Stomach (tissue), 4 donors: Measurements from ENCODE around the gene ROGDI.

Experiments
- CTCF ChIP-seq, 7 experiments: fragments of 450-650 bp in 4 of 7; fragments of 200-600 bp in 3 of 7; sonication (generic) in 3 of 7; IDR thresholded peaks; one replicate each; pipeline ENCODE4 v1.5.1; 2016 to 2019; ENCODE audit warnings: antibody characterized with exemption in 7 of 7, control low read depth in 2 of 7, mild to moderate bottlenecking in 1 of 7
- POLR2A ChIP-seq, 4 donors: fragments of 450-650 bp; IDR thresholded peaks; one replicate each; pipeline ENCODE4 v1.6.1; 2016; ENCODE audit warnings: antibody characterized with exemption in 4 of 4, control low read depth in 2 of 4, mild to moderate bottlenecking in 1 of 4, moderate library complexity in 1 of 4
- POLR2AphosphoS5 ChIP-seq, 3 donors: sonication (generic); formaldehyde crosslinking; IDR thresholded peaks; one replicate each; pipeline ENCODE4 v1.6.1; 2016; ENCODE audit warnings: antibody characterized with exemption in 3 of 3

- TF ChIP-seq CTCF (IDR thresholded peaks at IDR 0.05) (no peak), POLR2AphosphoS5 (IDR thresholded peaks at IDR 0.05) (no peak), POLR2A (IDR thresholded peaks at IDR 0.05) (no peak)
Measured at GRCh38 chr16:4788489-4788889, 13.9 kb downstream of the ROGDI start.
